WI38 (cell line): ENCODE measurements around the gene FAM83F.

Experiments
- H3K4me3 ChIP-seq: 2 replicates; pipeline ENCODE4 v1.5.1; 2011; ENCODE audit warnings: low read depth, mild to moderate bottlenecking, control low read depth, low read length
- CTCF ChIP-seq: IDR thresholded peaks from 2 replicates; pipeline ENCODE4 v1.5.1; 2012; ENCODE audit warnings: low read depth, mild to moderate bottlenecking, control low read depth, low read length

FAM83F gene

GRCh38 chr22:39980596-39980995, 14.2 kb upstream of the FAM83F start:
- TF ChIP-seq CTCF, result no peak
- no peak overlapping the region for H3K4me3 ChIP-seq

GRCh38 chr22:39983346-39983745, 11.4 kb upstream of the FAM83F start:
- TF ChIP-seq CTCF, result no peak
- no peak overlapping the region for H3K4me3 ChIP-seq

GRCh38 chr22:39984006-39984405, 10.7 kb upstream of the FAM83F start:
- TF ChIP-seq CTCF, result no peak
- H3K4me3 ChIP-seq, result no peak overlapping the region

- TF ChIP-seq CTCF, result no peak
- H3K4me3 ChIP-seq, result no peak overlapping the region
Observed at GRCh38 chr22:39984746-39985145, 10.0 kb upstream of the FAM83F start.

- TF ChIP-seq CTCF, result no peak
- no peak overlapping the region for H3K4me3 ChIP-seq
Observed at GRCh38 chr22:39985383-39986035, 9.2 kb upstream of the FAM83F start.

GRCh38 chr22:39988386-39989114, 6.2 kb upstream of the FAM83F start:
- TF ChIP-seq CTCF, result no peak
- no peak overlapping the region for H3K4me3 ChIP-seq

GRCh38 chr22:39989633-39990032, 5.1 kb upstream of the FAM83F start:
- TF ChIP-seq CTCF, result no peak
- no peak overlapping the region for H3K4me3 ChIP-seq
